Measurements from ENCODE around the gene CACNG7. TPM values are rescaled to one million over a fixed set of nuclear protein-coding genes. Genes with fewer than 3 reads are reported as not detected.

The CACNG7 gene
- total RNA-seq, 1 experiment from 2014 or later: not detected

DNA sequence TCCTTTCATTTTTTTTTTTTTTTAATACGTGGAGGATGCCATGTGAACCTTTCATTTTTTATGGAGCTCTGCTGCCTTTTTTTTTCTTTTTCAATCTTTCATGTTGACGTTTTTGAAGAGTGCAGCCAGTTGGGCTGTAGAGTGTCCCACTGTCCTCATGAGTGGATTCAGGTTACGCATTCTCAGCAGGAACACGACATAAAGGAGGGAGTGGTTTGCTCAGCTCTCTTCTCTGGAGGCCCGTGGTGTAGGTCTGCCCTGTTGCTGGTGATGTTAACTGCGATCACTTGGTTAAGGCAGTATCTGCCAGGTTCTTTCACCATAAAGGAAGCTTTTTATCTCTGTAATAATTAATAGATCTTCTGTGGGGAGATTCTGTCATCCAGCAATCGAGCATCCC, 27.0 kb downstream of the CACNG7 start:
- Histone ChIP-seq H3K36me3 (ENCODE audit: control insufficient read depth, insufficient read depth, low read length) (no peaks in the 10 kb centered on the region), H3K4me1 (no peaks in the 10 kb centered on the region), H3K9me3 (no peaks in the 10 kb centered on the region), H3K4me3 (ENCODE audit: low read depth, low read length) (no peak overlapping the region), H3K27me3 (replicated peaks; ENCODE audit: control insufficient read depth, insufficient read depth, low read length) (no peaks in the 10 kb centered on the region)
- Mint-ChIP-seq H3K9me3 (ENCODE audit: unreplicated experiment) (no peaks in the 10 kb centered on the region), H3K27me3 (ENCODE audit: insufficient read depth, unreplicated experiment) (no peaks in the 10 kb centered on the region), H3K4me1 (ENCODE audit: low read depth, unreplicated experiment) (no peaks in the 10 kb centered on the region), H3K36me3 (ENCODE audit: insufficient read depth, unreplicated experiment) (no peaks in the 10 kb centered on the region), H3K27ac (ENCODE audit: unreplicated experiment) (no peak overlapping the region), H3K4me3 (ENCODE audit: unreplicated experiment) (no peak overlapping the region)
- no peak for DNase-seq
- no TSS peak for BruUV-seq (replicated peaks)
- CTCF ChIA-PET: interaction anchor here (0.6 kb wide), 1 partner anchor 503 kb away, joined by 3 read pairs; no protein-coding TSS in a partner anchor
- TF ChIP-seq, protein P1, sequence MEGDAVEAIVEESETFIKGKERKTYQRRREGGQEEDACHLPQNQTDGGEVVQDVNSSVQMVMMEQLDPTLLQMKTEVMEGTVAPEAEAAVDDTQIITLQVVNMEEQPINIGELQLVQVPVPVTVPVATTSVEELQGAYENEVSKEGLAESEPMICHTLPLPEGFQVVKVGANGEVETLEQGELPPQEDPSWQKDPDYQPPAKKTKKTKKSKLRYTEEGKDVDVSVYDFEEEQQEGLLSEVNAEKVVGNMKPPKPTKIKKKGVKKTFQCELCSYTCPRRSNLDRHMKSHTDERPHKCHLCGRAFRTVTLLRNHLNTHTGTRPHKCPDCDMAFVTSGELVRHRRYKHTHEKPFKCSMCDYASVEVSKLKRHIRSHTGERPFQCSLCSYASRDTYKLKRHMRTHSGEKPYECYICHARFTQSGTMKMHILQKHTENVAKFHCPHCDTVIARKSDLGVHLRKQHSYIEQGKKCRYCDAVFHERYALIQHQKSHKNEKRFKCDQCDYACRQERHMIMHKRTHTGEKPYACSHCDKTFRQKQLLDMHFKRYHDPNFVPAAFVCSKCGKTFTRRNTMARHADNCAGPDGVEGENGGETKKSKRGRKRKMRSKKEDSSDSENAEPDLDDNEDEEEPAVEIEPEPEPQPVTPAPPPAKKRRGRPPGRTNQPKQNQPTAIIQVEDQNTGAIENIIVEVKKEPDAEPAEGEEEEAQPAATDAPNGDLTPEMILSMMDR (IDR thresholded peaks at IDR 0.05; ENCODE audit: insufficient read depth in 1 of 2, low read depth in 1 of 2, low read length in 1 of 2, severe bottlenecking in 1 of 2, unreplicated experiment in 1 of 2): no peak
- POLR2A ChIA-PET: no interaction called here
- intact Hi-C loops (cut with micrococcal nuclease; ENCODE audit: unreplicated experiment): no loop called here

GRCh38 chr19:53942001-53942786, 33.1 kb downstream of the CACNG7 start:
- no peak overlapping the region for H3K4me3 Mint-ChIP-seq (ENCODE audit: unreplicated experiment)
- ChIA-PET POLR2A (no interaction called here), CTCF (no interaction called here)
- no peaks in the 10 kb centered on the region for H3K36me3 ChIP-seq (ENCODE audit: control insufficient read depth, insufficient read depth, low read length)
- DNase-seq: no peak
- no peak overlapping the region for H3K4me3 ChIP-seq (ENCODE audit: low read depth, low read length)
- H3K27ac Mint-ChIP-seq (ENCODE audit: unreplicated experiment): no peak overlapping the region
- TF ChIP-seq, protein P1 (IDR thresholded peaks at IDR 0.05; ENCODE audit: insufficient read depth in 1 of 2, low read depth in 1 of 2, low read length in 1 of 2, severe bottlenecking in 1 of 2, unreplicated experiment in 1 of 2): no peak
- no peaks in the 10 kb centered on the region for H3K27me3 Mint-ChIP-seq (ENCODE audit: insufficient read depth, unreplicated experiment)
- BruUV-seq (replicated peaks): no TSS peak
- peaks cover 8% of the 10 kb centered on the region for H3K36me3 Mint-ChIP-seq (ENCODE audit: insufficient read depth, unreplicated experiment)
- H3K9me3 Mint-ChIP-seq (ENCODE audit: unreplicated experiment): no peaks in the 10 kb centered on the region
- no peaks in the 10 kb centered on the region for H3K4me1 ChIP-seq
- no peaks in the 10 kb centered on the region for H3K27me3 ChIP-seq (replicated peaks; ENCODE audit: control insufficient read depth, insufficient read depth, low read length)
- no peaks in the 10 kb centered on the region for H3K4me1 Mint-ChIP-seq (ENCODE audit: low read depth, unreplicated experiment)
- no peaks in the 10 kb centered on the region for H3K9me3 ChIP-seq
- intact Hi-C loops (cut with micrococcal nuclease; ENCODE audit: unreplicated experiment): no loop called here

DNA sequence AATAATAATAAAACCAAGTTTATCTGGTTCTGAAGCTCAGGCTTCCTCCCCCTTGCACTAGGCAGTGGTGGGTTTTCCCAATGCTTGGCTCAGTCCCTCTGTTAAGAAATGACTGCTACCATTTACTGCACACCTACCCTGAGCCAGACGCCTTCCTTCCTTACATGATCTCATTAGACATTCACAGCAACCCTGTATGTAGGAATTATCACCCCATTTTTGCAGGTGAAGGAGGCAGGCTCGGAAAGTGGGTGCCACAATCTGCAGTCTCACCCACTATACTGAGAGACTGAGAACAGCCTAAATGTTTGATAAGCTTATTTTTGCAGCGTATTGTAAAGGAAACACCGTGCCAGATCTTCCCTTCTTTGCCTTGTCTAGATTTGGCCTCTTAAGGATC, 35.3 kb downstream of the CACNG7 start:
- POLR2A ChIA-PET: no interaction called here
- TF ChIP-seq, protein P1 (IDR thresholded peaks at IDR 0.05; ENCODE audit: insufficient read depth in 1 of 2, low read depth in 1 of 2, low read length in 1 of 2, severe bottlenecking in 1 of 2, unreplicated experiment in 1 of 2): no peak
- intact Hi-C loops (cut with micrococcal nuclease; ENCODE audit: unreplicated experiment): no loop called here
- Mint-ChIP-seq H3K4me3 (ENCODE audit: unreplicated experiment) (no peak overlapping the region), H3K36me3 (ENCODE audit: insufficient read depth, unreplicated experiment) (peaks cover 8% of the 10 kb centered on the region), H3K27ac (ENCODE audit: unreplicated experiment) (no peak overlapping the region), H3K9me3 (ENCODE audit: unreplicated experiment) (no peaks in the 10 kb centered on the region), H3K27me3 (ENCODE audit: insufficient read depth, unreplicated experiment) (no peaks in the 10 kb centered on the region), H3K4me1 (ENCODE audit: low read depth, unreplicated experiment) (no peaks in the 10 kb centered on the region)
- no peak for DNase-seq
- Histone ChIP-seq H3K27me3 (replicated peaks; ENCODE audit: control insufficient read depth, insufficient read depth, low read length) (no peaks in the 10 kb centered on the region), H3K4me1 (no peaks in the 10 kb centered on the region), H3K4me3 (ENCODE audit: low read depth, low read length) (no peak overlapping the region), H3K36me3 (ENCODE audit: control insufficient read depth, insufficient read depth, low read length) (no peaks in the 10 kb centered on the region), H3K9me3 (no peaks in the 10 kb centered on the region)
- BruUV-seq (replicated peaks): no TSS peak
- CTCF ChIA-PET: no interaction called here

Data from Caco-2 (cell line).